Spleen (tissue), 7 donors: ENCODE data around the gene GABARAPL1.

ENCODE experiments used
- CTCF ChIP-seq, 11 experiments: fragments of 200-600 bp in 7 of 11; fragments of 450-650 bp in 4 of 11; sonication (generic) in 4 of 11; IDR thresholded peaks in 8 of 11; conservative IDR thresholded peaks in 3 of 11; 1 replicate in 7 of 11; 2 replicates in 4 of 11; pipeline versions ENCODE4 v1.4.0 to v1.8.0; 2016 to 2021; ENCODE audit warnings: antibody characterized with exemption in 11 of 11, inconsistent platforms in 4 of 11, mild to moderate bottlenecking in 1 of 11
- POLR2A ChIP-seq, 3 donors: fragments of 450-650 bp; IDR thresholded peaks; one replicate each; pipeline ENCODE4 v1.5.1; 2017; ENCODE audit warnings: antibody characterized with exemption in 3 of 3, mild to moderate bottlenecking in 1 of 3
- POLR2AphosphoS5 ChIP-seq, 3 donors: sonication (generic); formaldehyde crosslinking; IDR thresholded peaks; one replicate each; pipeline ENCODE4 v1.5.1; 2017; ENCODE audit warnings: antibody characterized with exemption in 3 of 3
- donor health status: DM: no; HTN: no; CAD: no; lungs with moderate emphysema.
- donor health status: DM: no; HTN: no; CAD: no.
- donor health status: DM: no; HTN: no; CAD: no.

GRCh38 chr12:10211940-10212738, 538 bp upstream of the GABARAPL1 start:
- TF ChIP-seq CTCF (IDR thresholded peaks at IDR 0.05 in 8 of 11, conservative IDR thresholded peaks at IDR 0.05 in 3 of 11) (no peak), POLR2A (IDR thresholded peaks at IDR 0.05) (peak in 2 of 3 donors; percentile 31 to 54), POLR2AphosphoS5 (IDR thresholded peaks at IDR 0.05) (peak; percentile 94 to 97 (median 96))
